Measurements from ENCODE around the gene ZNF503.
"Not testable (repeated sequence)": the region's sequence is repeated elsewhere in the genome, so short reads cannot be mapped to it uniquely, and the experiment has no call there.

The ZNF503 gene

GRCh38 chr10:75396631-75397495, 4.7 kb downstream of the ZNF503 start:
- DNase-seq (ENCODE audit: low read depth in 1 of 2, low spot score in 1 of 2) = no peak

- DNase-seq (ENCODE audit: low read depth in 1 of 2, low spot score in 1 of 2) = no peak
These were observed 5.5 kb downstream of the ZNF503 start for GRCh38 chr10:75395932-75396630.

GRCh38 chr10:75395066-75395931, 6.3 kb downstream of the ZNF503 start:
- DNase-seq (ENCODE audit: low read depth in 1 of 2, low spot score in 1 of 2) = no peak

- DNase-seq (ENCODE audit: low read depth in 1 of 2, low spot score in 1 of 2) = no peak
These were observed 7.3 kb downstream of the ZNF503 start for GRCh38 chr10:75394221-75394620.

GRCh38 chr10:75392744-75393143, 8.8 kb downstream of the ZNF503 start:
- no peak for DNase-seq (ENCODE audit: low read depth in 1 of 2, low spot score in 1 of 2)

- DNase-seq (ENCODE audit: low read depth in 1 of 2, low spot score in 1 of 2) = no peak
These were observed 9.3 kb downstream of the ZNF503 start for GRCh38 chr10:75392271-75392670.

- DNase-seq (ENCODE audit: low read depth in 1 of 2, low spot score in 1 of 2) = no peak
These were observed 11.4 kb downstream of the ZNF503 start for GRCh38 chr10:75390178-75390577.

- no peak for DNase-seq (ENCODE audit: low read depth in 1 of 2, low spot score in 1 of 2)
These were observed 13.5 kb downstream of the ZNF503 start for GRCh38 chr10:75388082-75388481.

GRCh38 chr10:75386128-75386527, 15.4 kb downstream of the ZNF503 start:
- no peak for DNase-seq (ENCODE audit: low read depth in 1 of 2, low spot score in 1 of 2)

- no peak for DNase-seq (ENCODE audit: low read depth in 1 of 2, low spot score in 1 of 2)
These were observed 21.7 kb downstream of the ZNF503 start for GRCh38 chr10:75379817-75380216.

- no peak for DNase-seq (ENCODE audit: low read depth in 1 of 2, low spot score in 1 of 2)
These were observed 22.3 kb downstream of the ZNF503 start for GRCh38 chr10:75379212-75379724.

GRCh38 chr10:75378379-75378778, 23.2 kb downstream of the ZNF503 start:
- no peak for DNase-seq (ENCODE audit: low read depth in 1 of 2, low spot score in 1 of 2)

- DNase-seq (ENCODE audit: low read depth in 1 of 2, low spot score in 1 of 2) = no peak
These were observed 23.7 kb downstream of the ZNF503 start for GRCh38 chr10:75377869-75378268.

- no peak for DNase-seq (ENCODE audit: low read depth in 1 of 2, low spot score in 1 of 2)
These were observed 25.7 kb downstream of the ZNF503 start for GRCh38 chr10:75375838-75376237.

- no peak for DNase-seq (ENCODE audit: low read depth in 1 of 2, low spot score in 1 of 2)
These were observed 30.6 kb downstream of the ZNF503 start for GRCh38 chr10:75371010-75371409.

- DNase-seq (ENCODE audit: low read depth in 1 of 2, low spot score in 1 of 2) = not testable (repeated sequence)
These were observed 31.7 kb downstream of the ZNF503 start for GRCh38 chr10:75369838-75370237.

- DNase-seq (ENCODE audit: low read depth in 1 of 2, low spot score in 1 of 2) = no peak
These were observed 33.7 kb downstream of the ZNF503 start for GRCh38 chr10:75367901-75368300.

GRCh38 chr10:75367021-75367487, 34.5 kb downstream of the ZNF503 start:
- DNase-seq (ENCODE audit: low read depth in 1 of 2, low spot score in 1 of 2) = no peak

GRCh38 chr10:75363431-75363830, 38.1 kb downstream of the ZNF503 start:
- DNase-seq (ENCODE audit: low read depth in 1 of 2, low spot score in 1 of 2) = no peak

- DNase-seq (ENCODE audit: low read depth in 1 of 2, low spot score in 1 of 2) = not testable (repeated sequence)
These were observed 41.7 kb downstream of the ZNF503 start for GRCh38 chr10:75359876-75360275.

- DNase-seq (ENCODE audit: low read depth in 1 of 2, low spot score in 1 of 2) = no peak
These were observed 42.6 kb downstream of the ZNF503 start for GRCh38 chr10:75358835-75359421.

All from activated T-helper 1 cell treated with anti-CD3 and anti-CD28 coated beads, Interleukin-2, amount 50 U/mL, for 16 hours (primary cell).